ENCODE measurements around the gene LIPG. TPM values are rescaled to one million over a fixed set of nuclear protein-coding genes. Genes with fewer than 3 reads are reported as not detected.

LIPG gene
- total RNA-seq, 2 experiments from 2014 or later: 0.15 TPM; not detected in 1

- H3K4me1 Mint-ChIP-seq: no peaks in the 10 kb centered on the region
- H3K27ac Mint-ChIP-seq: no peak overlapping the region
- ChIA-PET POLR2A (no interaction called here), CTCF (no interaction called here)
- no peaks in the 10 kb centered on the region for H3K36me3 Mint-ChIP-seq (ENCODE audit: low read depth)
- no peak overlapping the region for H3K4me3 Mint-ChIP-seq
- H3K9me3 Mint-ChIP-seq: no peaks in the 10 kb centered on the region
- H3K27me3 Mint-ChIP-seq: peaks cover 5% of the 10 kb centered on the region
- DNase-seq: no peak
Measured at GRCh38 chr18:49585781-49586663, 24.2 kb downstream of the LIPG start.

DNA sequence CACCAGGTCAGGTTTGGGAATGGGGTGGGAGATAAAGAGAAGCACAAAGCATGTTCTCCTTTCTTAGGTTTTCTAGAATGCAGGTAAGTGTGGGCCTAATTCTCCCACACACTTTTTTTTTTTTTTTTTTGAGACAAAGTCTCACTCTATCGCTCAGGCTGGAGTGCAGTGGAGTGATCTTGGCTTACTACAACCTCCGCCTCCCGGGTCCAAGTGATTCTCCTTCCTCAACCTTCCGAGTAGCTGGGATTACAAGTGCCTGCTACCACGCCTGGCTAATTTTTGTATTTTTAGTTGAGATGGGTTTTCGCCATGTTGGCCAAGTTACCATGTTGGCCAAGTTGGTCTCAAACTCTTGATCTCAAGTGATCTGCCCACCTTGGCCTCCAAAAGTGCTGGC is 26.3 kb downstream of the LIPG start:
- Mint-ChIP-seq H3K27ac (no peak overlapping the region), H3K36me3 (ENCODE audit: low read depth) (no peaks in the 10 kb centered on the region), H3K4me3 (no peak overlapping the region), H3K27me3 (peaks cover under 1% of the 10 kb centered on the region), H3K9me3 (no peaks in the 10 kb centered on the region), H3K4me1 (no peaks in the 10 kb centered on the region)
- no peak for DNase-seq
- ChIA-PET CTCF (interaction anchor here (0.5 to 0.7 kb wide), 2 partner anchors 19 to 23 kb away, joined by 4 to 5 read pairs; no protein-coding TSS in a partner anchor), POLR2A (no interaction called here)

DNA sequence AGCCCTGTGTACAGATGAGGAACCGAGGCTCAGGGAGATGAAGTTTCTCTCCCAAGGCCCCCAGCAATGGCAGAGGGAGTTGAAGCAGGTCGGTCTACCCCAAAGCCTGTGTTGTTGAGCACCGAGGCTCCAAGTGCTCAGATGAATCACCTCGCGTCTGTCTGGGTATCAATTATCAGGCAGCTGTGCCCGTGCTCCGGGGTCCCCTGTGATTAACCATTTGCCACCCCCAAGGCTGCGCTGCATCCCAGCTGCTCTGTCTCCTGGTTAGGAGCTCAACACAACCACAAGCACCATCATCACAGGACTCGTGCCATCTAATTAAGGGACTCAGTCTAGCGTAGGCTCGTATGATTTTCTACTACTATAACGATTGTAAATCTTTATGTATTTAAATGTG is 27.1 kb downstream of the LIPG start:
- POLR2A ChIA-PET: no interaction called here
- Mint-ChIP-seq H3K27ac (no peak overlapping the region), H3K9me3 (no peaks in the 10 kb centered on the region), H3K27me3 (peaks cover 4% of the 10 kb centered on the region), H3K4me3 (no peak overlapping the region), H3K36me3 (ENCODE audit: low read depth) (no peaks in the 10 kb centered on the region), H3K4me1 (no peaks in the 10 kb centered on the region)
- DNase-seq: no peak
- CTCF ChIA-PET: no interaction called here

- ChIA-PET CTCF (interaction anchor here (0.8 kb wide), 1 partner anchor 13 kb away, joined by 3 read pairs; no protein-coding TSS in a partner anchor), POLR2A (no interaction called here)
- H3K9me3 Mint-ChIP-seq: no peaks in the 10 kb centered on the region
- H3K4me3 Mint-ChIP-seq: no peak overlapping the region
- no peaks in the 10 kb centered on the region for H3K36me3 Mint-ChIP-seq (ENCODE audit: low read depth)
- H3K27me3 Mint-ChIP-seq: peaks cover 4% of the 10 kb centered on the region
- DNase-seq: no peak
- H3K4me1 Mint-ChIP-seq: no peaks in the 10 kb centered on the region
- no peak overlapping the region for H3K27ac Mint-ChIP-seq
Measured at GRCh38 chr18:49590608-49591007, 28.8 kb downstream of the LIPG start.

- Mint-ChIP-seq H3K27me3 (peaks cover 4% of the 10 kb centered on the region), H3K36me3 (ENCODE audit: low read depth) (no peaks in the 10 kb centered on the region), H3K4me3 (no peak overlapping the region), H3K9me3 (no peaks in the 10 kb centered on the region), H3K27ac (no peak overlapping the region), H3K4me1 (no peaks in the 10 kb centered on the region)
- ChIA-PET POLR2A (no interaction called here), CTCF (no interaction called here)
- DNase-seq: no peak
Measured at GRCh38 chr18:49591271-49591670, 29.4 kb downstream of the LIPG start.

DNA sequence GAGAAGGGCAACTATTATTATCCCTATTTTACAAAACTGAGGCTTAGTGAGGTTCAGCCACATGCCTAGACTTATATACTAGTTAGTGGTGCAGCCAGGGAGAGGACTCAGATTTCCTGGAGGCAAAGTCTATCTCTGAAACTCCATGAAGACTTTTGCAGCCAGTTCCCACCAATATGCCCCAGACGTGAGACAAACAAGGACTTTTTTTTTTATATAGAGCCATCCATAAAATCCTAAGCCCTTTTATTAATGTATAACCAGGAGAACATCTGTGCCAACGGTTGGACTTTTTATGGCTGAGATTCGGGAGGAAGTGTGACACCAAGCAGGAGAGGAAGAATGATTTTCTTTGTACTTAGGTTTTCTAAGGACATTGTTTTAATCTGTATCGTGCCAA is 29.9 kb downstream of the LIPG start:
- ChIA-PET POLR2A (no interaction called here), CTCF (no interaction called here)
- H3K4me1 Mint-ChIP-seq: no peaks in the 10 kb centered on the region
- H3K27me3 Mint-ChIP-seq: peaks cover 4% of the 10 kb centered on the region
- no peaks in the 10 kb centered on the region for H3K9me3 Mint-ChIP-seq
- no peak for DNase-seq
- no peak overlapping the region for H3K4me3 Mint-ChIP-seq
- H3K36me3 Mint-ChIP-seq (ENCODE audit: low read depth): no peaks in the 10 kb centered on the region
- no peak overlapping the region for H3K27ac Mint-ChIP-seq

GRCh38 chr18:49596687-49597086 is 34.8 kb downstream of the LIPG start:
- H3K27ac Mint-ChIP-seq: no peak overlapping the region
- peaks cover 15% of the 10 kb centered on the region for H3K27me3 Mint-ChIP-seq
- H3K36me3 Mint-ChIP-seq (ENCODE audit: low read depth): no peaks in the 10 kb centered on the region
- H3K4me1 Mint-ChIP-seq: peaks cover 6% of the 10 kb centered on the region
- H3K9me3 Mint-ChIP-seq: no peaks in the 10 kb centered on the region
- DNase-seq: no peak
- CTCF ChIA-PET: no interaction called here
- H3K4me3 Mint-ChIP-seq: no peak overlapping the region
- POLR2A ChIA-PET: no interaction called here

DNA sequence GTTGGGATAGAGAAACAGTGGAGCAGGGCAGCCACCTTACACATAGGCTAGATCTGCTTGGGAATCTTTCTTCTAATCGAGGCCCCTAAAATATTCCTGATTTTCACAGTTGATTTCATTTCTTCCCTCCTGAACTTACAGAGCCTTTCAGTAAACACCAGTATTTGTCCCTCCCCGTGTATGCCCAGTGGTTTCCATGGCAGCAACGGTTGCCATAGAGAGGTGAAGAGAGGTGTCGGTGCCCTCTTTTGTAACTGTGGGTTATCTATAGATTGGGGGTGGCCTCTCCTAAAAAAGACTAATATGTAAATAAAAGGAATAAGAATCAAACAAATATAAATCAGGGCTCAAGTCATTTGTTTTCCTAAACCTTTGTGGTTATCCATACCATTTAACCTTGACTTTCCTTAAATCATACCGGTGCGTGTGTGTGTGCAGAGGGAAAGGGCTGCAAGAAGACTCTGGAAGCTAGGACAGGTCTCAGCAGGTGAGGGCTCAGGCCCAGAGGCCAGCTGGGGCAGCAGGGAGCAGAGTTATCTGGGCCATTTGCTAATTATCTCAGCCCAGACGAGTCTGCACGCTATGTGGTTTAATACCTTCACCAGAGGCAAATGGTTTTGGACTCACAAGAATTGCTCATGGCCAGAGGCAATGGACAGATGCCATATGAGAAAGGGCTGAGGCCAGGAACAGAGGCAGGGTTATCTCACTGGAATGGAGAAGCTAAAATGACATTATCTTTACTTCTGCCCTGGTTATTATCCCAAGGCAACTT is 35.5 kb downstream of the LIPG start:
- no peak for DNase-seq
- ChIA-PET CTCF (no interaction called here), POLR2A (no interaction called here)
- Mint-ChIP-seq H3K4me1 (peaks cover 6% of the 10 kb centered on the region), H3K4me3 (no peak overlapping the region), H3K9me3 (no peaks in the 10 kb centered on the region), H3K36me3 (ENCODE audit: low read depth) (no peaks in the 10 kb centered on the region), H3K27me3 (peaks cover 15% of the 10 kb centered on the region), H3K27ac (no peak overlapping the region)

DNA sequence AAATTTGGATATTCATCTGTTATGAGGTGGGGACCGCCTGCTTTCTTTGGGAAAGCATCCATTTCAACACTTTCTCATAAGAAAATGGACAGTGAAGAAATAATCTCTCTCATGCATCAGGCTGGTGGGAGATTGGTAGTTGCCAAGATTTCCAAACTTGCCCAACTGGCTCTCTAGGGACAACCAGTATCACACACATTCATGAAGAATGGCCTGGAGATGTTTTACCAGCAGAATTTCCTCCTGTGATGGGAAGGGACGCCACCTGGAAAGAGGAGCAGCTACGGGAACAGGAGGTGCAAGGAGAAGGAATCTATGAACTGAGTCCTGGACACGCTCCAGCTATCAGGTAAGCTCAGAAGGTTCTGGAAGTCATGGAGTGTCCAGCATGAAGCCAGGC is 39.4 kb downstream of the LIPG start:
- H3K27ac Mint-ChIP-seq: no peak overlapping the region
- H3K4me1 Mint-ChIP-seq: peaks cover 6% of the 10 kb centered on the region
- peaks cover 35% of the 10 kb centered on the region for H3K27me3 Mint-ChIP-seq
- no peaks in the 10 kb centered on the region for H3K9me3 Mint-ChIP-seq
- H3K36me3 Mint-ChIP-seq (ENCODE audit: low read depth): no peaks in the 10 kb centered on the region
- ChIA-PET CTCF (no interaction called here), POLR2A (no interaction called here)
- no peak for DNase-seq
- no peak overlapping the region for H3K4me3 Mint-ChIP-seq

DNA sequence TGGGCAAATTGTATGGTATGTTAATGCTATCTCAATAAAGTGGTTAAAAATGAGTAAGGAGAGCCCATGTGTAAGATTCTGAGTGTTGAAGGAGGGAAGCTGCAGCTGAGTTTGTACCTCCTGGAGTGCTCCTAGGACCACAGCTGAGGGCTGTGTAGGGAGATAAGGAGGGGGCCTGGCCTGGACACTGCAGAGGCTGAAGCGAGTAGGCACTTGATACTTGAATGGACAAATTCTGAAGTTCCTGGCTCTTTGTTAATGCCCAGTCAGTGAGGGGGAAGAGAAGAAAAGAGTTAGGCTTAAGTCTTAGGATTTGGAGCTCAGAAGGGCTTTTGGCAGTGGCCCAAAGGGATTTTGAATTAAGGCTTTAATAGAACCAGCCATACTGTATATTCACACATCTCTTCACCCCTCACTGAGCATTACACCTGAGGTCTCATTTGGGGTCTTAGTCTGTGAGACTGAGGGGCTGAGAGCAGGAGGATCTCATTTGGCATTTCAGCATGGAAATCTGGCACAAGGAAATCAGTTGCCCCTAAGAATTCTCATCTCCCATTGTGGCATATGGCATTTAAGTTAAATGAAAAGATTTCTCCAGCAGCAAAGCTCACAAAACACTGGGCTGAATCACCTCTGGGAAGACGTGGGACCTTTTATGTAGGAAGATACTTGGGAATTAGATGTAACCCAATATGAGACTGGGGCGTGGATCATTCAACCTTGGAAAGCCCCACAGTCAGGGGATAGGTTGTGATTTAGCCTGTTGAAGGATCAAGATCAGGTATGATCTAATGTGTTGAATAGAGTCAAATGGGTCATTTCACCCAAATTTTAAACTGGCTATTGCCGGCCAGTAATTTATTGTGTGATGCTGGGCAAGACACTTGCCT is 46.8 kb downstream of the LIPG start:
- POLR2A ChIA-PET: no interaction called here
- Mint-ChIP-seq H3K4me3 (no peak overlapping the region), H3K9me3 (no peaks in the 10 kb centered on the region), H3K27ac (no peak overlapping the region), H3K36me3 (ENCODE audit: low read depth) (no peaks in the 10 kb centered on the region), H3K27me3 (peaks cover 22% of the 10 kb centered on the region), H3K4me1 (no peaks in the 10 kb centered on the region)
- CTCF ChIA-PET: interaction anchor here (1.3 kb wide), 1 partner anchor 9 kb away, joined by 4 read pairs; no protein-coding TSS in a partner anchor
- no peak for DNase-seq

DNA sequence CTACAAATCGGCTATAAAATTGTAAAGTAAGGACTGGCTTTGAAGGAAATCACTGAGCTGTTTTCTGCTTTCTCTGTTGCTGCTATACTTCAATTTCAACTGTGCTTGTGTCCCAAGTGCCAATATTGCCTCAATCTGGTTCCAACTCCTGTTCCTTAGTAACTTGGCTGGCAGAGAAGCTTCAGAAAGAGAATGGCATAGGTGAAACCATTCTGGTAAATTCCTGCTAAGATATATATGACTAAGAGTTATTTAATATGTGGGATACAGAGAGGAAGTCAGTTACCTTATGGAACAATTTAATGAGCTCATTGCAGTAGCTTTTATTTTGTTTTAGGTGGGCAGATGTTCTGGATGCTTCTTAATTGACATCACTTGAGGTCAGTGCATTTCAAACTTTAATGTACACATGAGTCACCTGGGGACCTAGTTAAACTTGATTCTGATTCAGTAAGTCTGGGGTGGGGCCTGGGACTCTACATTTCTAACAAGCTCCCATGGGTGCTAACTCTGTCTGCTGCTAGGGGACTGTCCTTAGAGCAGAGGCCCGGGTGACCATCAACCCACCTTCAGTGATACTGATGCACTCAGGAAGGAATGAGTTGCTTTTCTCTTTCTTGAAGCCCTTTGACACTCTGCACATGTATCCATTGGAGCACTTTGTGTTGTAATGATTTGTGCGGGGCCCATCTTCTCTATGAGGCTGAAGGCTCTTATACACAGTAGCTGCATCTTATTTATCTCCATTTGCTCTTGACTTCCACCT is 47.6 kb downstream of the LIPG start:
- Mint-ChIP-seq H3K27ac (no peak overlapping the region), H3K4me1 (no peaks in the 10 kb centered on the region), H3K27me3 (peaks cover 15% of the 10 kb centered on the region), H3K9me3 (no peaks in the 10 kb centered on the region), H3K36me3 (ENCODE audit: low read depth) (no peaks in the 10 kb centered on the region), H3K4me3 (no peak overlapping the region)
- no peak for DNase-seq
- ChIA-PET POLR2A (no interaction called here), CTCF (interaction anchor here (1.3 kb wide), 1 partner anchor 8 kb away, joined by 4 read pairs; no protein-coding TSS in a partner anchor)

- Mint-ChIP-seq H3K27ac (no peak overlapping the region), H3K36me3 (ENCODE audit: low read depth) (no peaks in the 10 kb centered on the region), H3K4me1 (no peaks in the 10 kb centered on the region), H3K4me3 (no peak overlapping the region), H3K27me3 (peaks cover 12% of the 10 kb centered on the region), H3K9me3 (no peaks in the 10 kb centered on the region)
- DNase-seq: no peak
- POLR2A ChIA-PET: no interaction called here
- CTCF ChIA-PET: interaction anchor here (1.3 kb wide), 1 partner anchor 8 kb away, joined by 4 read pairs; no protein-coding TSS in a partner anchor
Measured at GRCh38 chr18:49610022-49610445, 48.2 kb downstream of the LIPG start.
